ENCODE measurements around the gene FOXP4.

The FOXP4 gene, protein sequence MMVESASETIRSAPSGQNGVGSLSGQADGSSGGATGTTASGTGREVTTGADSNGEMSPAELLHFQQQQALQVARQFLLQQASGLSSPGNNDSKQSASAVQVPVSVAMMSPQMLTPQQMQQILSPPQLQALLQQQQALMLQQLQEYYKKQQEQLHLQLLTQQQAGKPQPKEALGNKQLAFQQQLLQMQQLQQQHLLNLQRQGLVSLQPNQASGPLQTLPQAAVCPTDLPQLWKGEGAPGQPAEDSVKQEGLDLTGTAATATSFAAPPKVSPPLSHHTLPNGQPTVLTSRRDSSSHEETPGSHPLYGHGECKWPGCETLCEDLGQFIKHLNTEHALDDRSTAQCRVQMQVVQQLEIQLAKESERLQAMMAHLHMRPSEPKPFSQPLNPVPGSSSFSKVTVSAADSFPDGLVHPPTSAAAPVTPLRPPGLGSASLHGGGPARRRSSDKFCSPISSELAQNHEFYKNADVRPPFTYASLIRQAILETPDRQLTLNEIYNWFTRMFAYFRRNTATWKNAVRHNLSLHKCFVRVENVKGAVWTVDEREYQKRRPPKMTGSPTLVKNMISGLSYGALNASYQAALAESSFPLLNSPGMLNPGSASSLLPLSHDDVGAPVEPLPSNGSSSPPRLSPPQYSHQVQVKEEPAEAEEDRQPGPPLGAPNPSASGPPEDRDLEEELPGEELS

DNA sequence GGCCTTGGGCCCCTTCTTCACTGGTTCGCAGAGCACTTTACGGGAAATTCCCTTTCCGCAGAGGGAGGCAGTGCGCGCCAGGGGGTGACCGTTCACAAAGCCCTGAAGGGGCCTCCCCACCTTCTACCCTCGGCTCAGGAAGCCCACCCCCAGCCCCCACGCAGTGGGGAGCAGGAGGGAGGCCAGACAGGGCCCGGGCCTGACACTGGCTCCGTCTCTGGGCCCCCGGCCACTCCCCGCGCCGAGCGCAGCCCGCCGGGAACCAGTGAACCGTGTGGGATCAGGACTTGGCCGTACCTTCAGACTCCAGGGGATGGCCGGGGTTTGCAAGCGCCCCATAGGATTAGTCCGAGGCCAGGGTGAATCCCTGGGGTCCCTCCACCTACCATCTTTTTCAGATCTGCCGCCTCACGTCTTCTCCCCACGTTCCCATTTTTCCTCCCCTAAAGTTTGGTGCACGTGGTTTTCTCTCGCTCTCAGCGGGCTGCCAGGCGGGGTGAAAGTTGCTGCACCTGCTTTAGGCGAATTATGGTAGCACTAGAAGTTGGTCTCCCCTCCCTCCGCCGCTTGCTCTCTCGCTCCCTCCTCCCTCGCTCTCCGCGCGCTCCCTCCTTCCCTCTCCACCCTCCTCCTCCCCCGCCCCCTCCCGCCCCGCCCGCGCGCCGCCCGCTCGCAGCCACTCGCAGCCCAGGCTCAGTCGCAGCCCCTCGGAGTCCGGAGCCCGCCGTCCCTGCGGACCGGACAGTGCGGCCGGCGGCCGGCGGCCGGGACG, at the start of gene FOXP4:
Gene FOXP4, plus strand, starts transcription at position 679 of the 772 bp plus-strand sequence. CDS start 19,380 bp downstream, outside the sequence.
- DNase-seq (ENCODE audit: insufficient read length, low spot score) (peak; percentile 90), FAIRE-seq (peak; percentile 69)

- FAIRE-seq = no peak
- no peak for DNase-seq (ENCODE audit: insufficient read length, low spot score)
Observed at GRCh38 chr6:41497573-41497972, 48.6 kb upstream of the FOXP4 start.

DNA sequence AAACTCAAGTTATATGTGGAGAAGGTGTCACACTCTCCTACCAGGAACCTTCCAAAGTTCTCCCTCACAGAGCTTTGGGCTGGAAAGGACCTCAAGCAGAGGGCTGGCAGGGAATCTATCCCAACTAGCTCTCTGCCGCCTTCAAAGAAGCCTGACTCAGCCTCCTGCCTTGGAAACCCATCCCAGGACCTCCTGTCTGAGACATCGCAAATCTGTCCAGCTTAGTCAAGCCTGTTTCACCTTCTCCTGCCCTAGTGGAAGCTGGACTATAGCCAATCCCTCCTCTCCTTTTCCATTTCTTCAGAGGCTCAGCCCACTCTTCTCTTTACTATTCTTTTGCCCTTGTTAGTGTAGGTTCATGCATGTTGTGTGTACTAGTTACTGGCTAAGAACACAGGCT, 48.2 kb upstream of the FOXP4 start:
- FAIRE-seq (no peak), DNase-seq (ENCODE audit: insufficient read length, low spot score) (no peak)

GRCh38 chr6:41498968-41499599, 47.1 kb upstream of the FOXP4 start:
- peak; percentile 40 for FAIRE-seq
- no peak for DNase-seq (ENCODE audit: insufficient read length, low spot score)

DNA sequence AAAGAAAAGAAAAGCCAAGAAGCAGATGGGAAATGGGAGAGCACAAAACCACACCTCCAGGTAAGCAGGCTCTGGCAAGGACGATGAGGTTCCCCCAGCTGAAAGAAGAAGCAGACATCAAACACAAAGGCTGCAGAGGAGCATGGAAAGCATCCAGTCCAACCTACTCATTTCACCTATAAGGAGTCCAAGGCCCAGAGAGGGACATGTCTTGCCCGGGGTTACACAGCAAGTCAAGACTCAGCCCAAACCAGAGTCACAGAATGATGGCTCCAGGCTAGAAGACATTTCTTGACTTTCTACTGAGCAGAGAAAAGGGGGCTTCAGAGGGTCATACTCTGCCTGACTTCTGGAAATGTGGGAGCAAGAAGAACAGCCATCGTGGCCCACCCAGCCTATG, 45.6 kb upstream of the FOXP4 start:
- DNase-seq (ENCODE audit: insufficient read length, low spot score) (no peak), FAIRE-seq (no peak)

DNA sequence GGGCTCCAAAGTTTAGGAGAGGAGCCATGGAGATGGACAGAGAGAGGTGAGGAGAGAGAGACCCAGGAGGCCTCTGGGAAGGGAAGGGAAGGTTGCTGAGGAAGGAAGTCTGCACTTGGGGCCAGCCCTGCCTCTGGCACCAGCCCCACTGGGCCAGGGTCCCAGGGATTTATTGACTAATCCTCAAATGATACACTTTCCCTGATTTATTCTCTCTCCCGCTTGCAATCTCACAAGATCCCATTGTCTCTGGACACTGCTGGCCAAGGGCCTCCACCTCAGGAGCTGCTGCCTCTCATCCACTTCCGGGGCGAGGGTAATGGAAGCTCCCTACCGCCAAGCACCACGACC, 43.6 kb upstream of the FOXP4 start:
- FAIRE-seq (no peak), DNase-seq (ENCODE audit: insufficient read length, low spot score) (no peak)

- no peak for FAIRE-seq
Observed at GRCh38 chr6:41502917-41503671, 43.1 kb upstream of the FOXP4 start.

GRCh38 chr6:41503827-41504465, 42.2 kb upstream of the FOXP4 start:
- DNase-seq (ENCODE audit: insufficient read length, low spot score) (peak; percentile 72), FAIRE-seq (no peak)

More at GRCh38 chr6:41502917-41503671, 43.1 kb upstream of the FOXP4 start:
- DNase-seq (ENCODE audit: insufficient read length, low spot score) = no peak

- FAIRE-seq (no peak), DNase-seq (ENCODE audit: insufficient read length, low spot score) (no peak)
Observed at GRCh38 chr6:41504466-41505121, 41.6 kb upstream of the FOXP4 start.

- DNase-seq (ENCODE audit: insufficient read length, low spot score) (no peak), FAIRE-seq (no peak)
Observed at GRCh38 chr6:41505122-41506049, 40.8 kb upstream of the FOXP4 start.

DNA sequence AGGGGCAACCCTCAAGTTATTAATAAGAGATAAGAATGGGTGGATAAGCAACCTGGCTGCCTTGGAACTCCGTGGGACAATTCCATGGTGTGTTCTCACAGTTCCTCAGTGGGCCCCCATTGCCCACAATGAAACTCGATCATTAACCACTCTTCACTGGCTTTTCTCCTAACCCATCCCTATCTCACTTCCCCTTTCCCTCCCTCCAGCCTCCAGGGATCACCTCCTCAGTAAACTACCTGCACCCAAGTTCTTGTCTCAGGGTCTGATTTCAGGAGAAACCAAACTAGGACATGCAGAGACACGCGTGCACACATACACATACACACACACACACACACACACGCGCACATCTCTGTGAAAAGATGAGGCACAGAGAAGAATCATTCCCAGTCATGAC, 37.7 kb upstream of the FOXP4 start:
- DNase-seq (ENCODE audit: insufficient read length, low spot score) (no peak), FAIRE-seq (no peak)

DNA sequence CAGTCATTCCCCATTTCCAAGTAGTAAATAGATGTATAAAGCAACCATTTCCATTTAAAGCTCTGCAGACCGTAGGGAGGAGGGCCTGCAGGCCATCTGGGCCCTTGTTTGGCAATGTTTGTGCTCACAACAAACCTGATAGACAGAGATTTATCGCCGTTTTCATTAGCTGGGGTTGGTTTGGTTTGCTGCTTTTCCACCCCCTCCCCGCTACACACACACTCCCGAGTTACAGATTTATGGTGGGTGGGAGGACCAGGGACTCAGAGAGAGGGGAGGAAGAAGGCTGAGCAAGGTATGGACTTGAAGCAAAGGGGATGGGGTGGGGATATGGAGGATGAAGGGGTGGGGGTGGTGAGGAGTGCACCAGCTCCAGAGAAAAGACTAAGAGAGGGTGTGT, 36.6 kb upstream of the FOXP4 start:
- no peak for FAIRE-seq

GRCh38 chr6:41511443-41512060, 34.6 kb upstream of the FOXP4 start:
- no peak for DNase-seq (ENCODE audit: insufficient read length, low spot score)
- no peak for FAIRE-seq

More for the DNA sequence above, 36.6 kb upstream of the FOXP4 start:
- no peak for DNase-seq (ENCODE audit: insufficient read length, low spot score)

DNA sequence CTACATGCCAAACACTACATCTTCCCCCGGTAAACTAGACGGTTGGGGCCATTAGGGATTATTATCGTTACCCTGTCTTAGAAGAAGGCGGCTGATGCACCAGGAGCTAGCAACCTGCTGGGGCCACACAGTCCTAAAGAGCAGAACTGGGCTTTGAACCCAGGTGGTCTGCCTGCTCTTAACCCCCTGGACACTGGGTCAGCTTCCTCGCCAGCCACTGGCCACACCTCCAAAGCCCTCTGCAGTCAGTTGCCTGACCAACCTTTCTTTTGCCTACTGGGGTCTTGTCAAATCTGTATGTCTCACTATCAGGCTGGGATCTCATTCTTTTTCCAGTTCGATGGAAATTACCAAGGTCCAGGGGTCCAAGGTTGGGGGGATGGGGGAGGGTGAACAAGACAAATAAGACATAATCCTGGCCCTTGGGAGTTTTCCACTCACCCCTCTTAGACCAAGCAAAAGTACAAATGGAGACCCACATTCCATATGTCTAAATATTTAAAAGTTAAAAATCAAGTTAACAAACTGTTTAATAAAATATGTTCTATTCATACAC, 34.0 kb upstream of the FOXP4 start:
- DNase-seq (ENCODE audit: insufficient read length, low spot score) (no peak), FAIRE-seq (no peak)

DNA sequence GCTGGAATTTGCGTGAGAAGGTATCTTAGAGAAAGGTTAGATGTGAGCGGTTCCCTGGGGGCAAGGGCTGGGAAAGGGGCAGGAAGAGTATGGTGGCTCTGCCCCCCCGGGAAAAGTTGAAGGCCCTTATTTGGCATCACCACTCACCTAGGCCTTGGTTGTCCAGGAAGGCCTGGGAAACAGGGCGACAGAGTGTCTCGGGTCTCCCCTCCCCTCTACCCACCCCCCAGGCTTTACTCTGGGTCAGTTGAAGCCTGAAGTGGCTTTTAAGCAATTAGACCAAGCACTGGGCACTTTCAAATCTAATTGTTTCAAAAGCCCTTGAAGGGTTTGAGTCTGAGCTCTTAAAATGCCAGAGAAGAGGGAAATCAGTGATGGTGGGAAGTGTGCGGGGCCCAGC, 30.2 kb upstream of the FOXP4 start:
- no peak for DNase-seq (ENCODE audit: insufficient read length, low spot score)
- no peak for FAIRE-seq

DNA sequence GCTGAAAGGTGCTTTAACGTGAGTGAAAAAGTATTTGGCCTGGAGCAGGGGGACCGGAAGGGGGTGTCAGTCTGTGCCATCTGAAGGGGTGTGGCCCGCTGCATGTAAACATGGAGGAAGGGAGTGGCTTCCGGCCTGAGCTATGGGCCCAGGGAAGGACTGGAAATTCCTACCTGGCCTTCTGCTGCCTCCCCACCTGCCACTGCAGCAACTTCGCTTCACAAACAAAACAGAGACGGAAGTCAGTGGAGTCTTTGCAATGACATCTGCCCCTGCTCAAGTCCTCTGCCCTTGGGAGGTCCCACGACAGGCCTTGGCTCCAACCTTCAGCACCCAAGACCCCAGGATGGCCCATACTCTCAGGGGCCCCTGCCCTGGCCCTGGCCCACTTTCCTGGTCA, 28.1 kb upstream of the FOXP4 start:
- DNase-seq (ENCODE audit: insufficient read length, low spot score) (no peak), FAIRE-seq (no peak)

GRCh38 chr6:41519305-41519744, 26.9 kb upstream of the FOXP4 start:
- FAIRE-seq = no peak
- no peak for DNase-seq (ENCODE audit: insufficient read length, low spot score)

All from HTR-8/SVneo (cell line).